ENCODE measurements around the gene STK36.

The STK36 gene

DNA sequence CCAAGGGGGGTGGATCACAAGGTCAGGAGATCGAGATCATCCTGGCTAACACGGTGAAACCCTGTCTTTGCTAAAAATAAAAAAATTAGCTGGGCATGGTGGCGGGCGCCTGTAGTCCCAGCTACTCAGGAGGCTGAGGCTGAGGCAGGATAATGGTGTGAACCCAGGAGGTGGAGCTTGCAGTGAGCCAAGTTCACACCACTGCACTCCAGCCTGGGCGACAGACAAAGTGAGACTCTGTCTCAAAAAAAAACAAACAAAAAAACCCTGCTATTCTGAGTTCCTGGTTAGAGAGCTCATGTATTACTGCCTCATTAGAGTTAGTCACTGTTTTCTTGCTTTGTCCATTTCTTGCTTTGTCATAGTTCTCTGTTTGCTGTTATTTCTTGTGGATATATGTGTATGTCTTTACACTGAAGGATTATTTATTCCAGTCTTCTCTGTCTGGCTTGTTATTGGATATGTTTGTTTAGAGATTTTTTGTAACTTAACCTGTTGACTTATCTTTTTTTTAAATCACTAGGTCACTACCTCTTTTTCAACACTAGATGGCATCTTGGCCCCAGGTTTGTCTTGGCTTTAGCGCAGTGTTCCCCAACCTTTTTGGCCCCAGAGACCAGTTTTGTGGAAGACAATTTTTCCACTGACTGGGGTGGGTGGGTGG lies 55.7 kb downstream of the STK36 start:
- no peak overlapping the region for H3K27ac ChIP-seq

DNA sequence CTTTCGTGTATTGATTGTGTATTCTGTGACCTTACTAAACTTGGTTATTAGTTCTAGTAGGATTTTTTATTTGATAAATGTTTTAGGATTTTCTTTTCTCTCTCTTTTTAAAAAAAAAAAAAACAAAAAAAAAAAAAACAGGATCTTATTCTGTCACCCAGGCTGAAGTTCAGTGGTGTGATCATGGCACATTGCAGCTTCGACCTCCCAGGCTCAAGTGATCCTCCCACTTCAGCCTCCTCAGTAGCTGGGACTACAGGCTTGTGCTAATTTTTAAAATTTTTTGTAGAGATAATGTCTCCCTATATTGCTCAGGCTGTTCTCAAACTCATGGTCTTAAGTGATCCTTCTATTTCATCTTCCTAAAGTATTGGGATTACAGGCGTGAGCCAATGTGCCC lies 57.8 kb downstream of the STK36 start:
- TF ChIP-seq CTCF (IDR thresholded peaks at IDR 0.05; ENCODE audit: low read depth, low read length) = no peak
- peaks cover 29% of the 10 kb centered on the region for H3K36me3 ChIP-seq

More for the DNA sequence above, 55.7 kb downstream of the STK36 start:
- Histone ChIP-seq H3K36me3 (peaks cover 31% of the 10 kb centered on the region), H3K27me3 (ENCODE audit: insufficient read depth, low read depth, severe bottlenecking) (no peaks in the 10 kb centered on the region), H3K4me3 (ENCODE audit: low read depth, low read length) (no peak overlapping the region), H3K9me3 (ENCODE audit: severe bottlenecking) (peaks cover 4% of the 10 kb centered on the region)
- peak; percentile 54 for TF ChIP-seq CTCF (IDR thresholded peaks at IDR 0.05; ENCODE audit: low read depth, low read length)
- no peak for DNase-seq

DNA sequence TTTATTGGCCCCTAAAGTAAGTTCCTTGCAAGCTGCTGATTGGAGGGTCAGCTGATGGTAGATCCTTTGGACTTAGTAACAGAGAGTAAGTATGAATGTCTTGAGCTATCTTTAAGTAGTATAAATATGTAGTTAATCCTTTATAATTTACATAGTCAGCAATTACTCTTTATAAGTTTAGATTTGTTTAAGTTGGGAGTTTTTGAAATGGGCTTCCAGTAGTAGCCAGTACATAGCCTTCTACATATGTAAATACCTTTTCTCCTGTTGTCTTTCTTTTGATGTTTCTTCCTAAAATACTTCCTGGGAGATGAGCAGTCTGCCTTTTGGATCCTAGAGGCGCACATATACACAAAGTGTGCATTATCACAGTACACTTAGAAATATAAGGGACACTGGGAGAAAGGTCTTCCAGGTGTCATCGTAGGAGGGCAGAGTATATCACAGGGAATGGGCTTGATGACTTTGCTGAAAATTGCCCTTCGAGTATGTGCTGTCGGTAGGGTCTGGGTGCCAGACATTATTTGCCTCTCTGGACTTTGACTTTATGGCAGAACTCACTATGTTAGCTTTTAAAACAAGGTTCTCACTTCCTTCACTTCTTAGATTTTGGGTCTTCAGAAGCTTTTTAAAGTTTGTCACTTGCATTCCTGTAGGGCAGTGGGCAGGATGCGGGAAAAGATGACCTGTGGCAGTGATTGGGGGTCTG lies 60.3 kb downstream of the STK36 start:
- H3K9me3 ChIP-seq (ENCODE audit: severe bottlenecking) = no peaks in the 10 kb centered on the region
- H3K36me3 ChIP-seq = peaks cover 28% of the 10 kb centered on the region
- H3K27me3 ChIP-seq (ENCODE audit: insufficient read depth, low read depth, severe bottlenecking) = no peaks in the 10 kb centered on the region
- H3K4me3 ChIP-seq (ENCODE audit: low read depth, low read length) = no peak overlapping the region
- TF ChIP-seq CTCF (IDR thresholded peaks at IDR 0.05; ENCODE audit: low read depth, low read length) = no peak
- DNase-seq = no peak
- H3K27ac ChIP-seq = no peak overlapping the region

More for the DNA sequence above, 57.8 kb downstream of the STK36 start:
- DNase-seq = no peak
- Histone ChIP-seq H3K4me3 (ENCODE audit: low read depth, low read length) (no peak overlapping the region), H3K27ac (no peak overlapping the region), H3K9me3 (ENCODE audit: severe bottlenecking) (peaks cover 4% of the 10 kb centered on the region), H3K27me3 (ENCODE audit: insufficient read depth, low read depth, severe bottlenecking) (no peaks in the 10 kb centered on the region)

DNA sequence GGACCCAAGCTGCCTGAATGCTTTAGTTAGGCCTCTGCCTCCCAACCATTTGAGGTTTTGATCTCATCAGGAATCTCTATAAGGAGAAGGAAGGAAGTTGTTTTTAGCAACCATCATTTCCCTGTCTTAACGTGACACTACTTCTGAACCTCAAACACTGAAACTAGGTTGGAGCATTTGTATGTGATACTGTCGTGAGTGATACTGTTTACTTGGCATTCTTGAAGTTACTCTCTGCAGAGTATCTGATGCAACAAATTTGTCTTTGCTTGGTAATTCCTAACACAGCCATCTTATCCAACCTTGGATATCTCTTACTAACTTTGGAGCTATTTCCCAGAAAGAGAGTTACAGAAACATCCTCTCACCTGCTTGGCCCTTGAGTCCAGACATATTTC lies 60.9 kb downstream of the STK36 start:
- no peak overlapping the region for H3K4me3 ChIP-seq (ENCODE audit: low read depth, low read length)
- no peak overlapping the region for H3K27ac ChIP-seq
- no peaks in the 10 kb centered on the region for H3K27me3 ChIP-seq (ENCODE audit: insufficient read depth, low read depth, severe bottlenecking)
- H3K36me3 ChIP-seq = peaks cover 26% of the 10 kb centered on the region
- DNase-seq = no peak
- TF ChIP-seq CTCF (IDR thresholded peaks at IDR 0.05; ENCODE audit: low read depth, low read length) = no peak
- H3K9me3 ChIP-seq (ENCODE audit: severe bottlenecking) = no peaks in the 10 kb centered on the region

- no peak overlapping the region for H3K4me3 ChIP-seq (ENCODE audit: low read depth, low read length)
- no peak overlapping the region for H3K27ac ChIP-seq
- no peaks in the 10 kb centered on the region for H3K27me3 ChIP-seq (ENCODE audit: insufficient read depth, low read depth, severe bottlenecking)
- no peak for TF ChIP-seq CTCF (IDR thresholded peaks at IDR 0.05; ENCODE audit: low read depth, low read length)
- no peak for DNase-seq
- no peaks in the 10 kb centered on the region for H3K9me3 ChIP-seq (ENCODE audit: severe bottlenecking)
- H3K36me3 ChIP-seq = peaks cover 30% of the 10 kb centered on the region
Observed at GRCh38 chr2:218733171-218734021, 61.5 kb downstream of the STK36 start.
